Activated CD4-positive, alpha-beta T cell treated with anti-CD3 and anti-CD28 coated beads, Interleukin-2, Interleukin-6, amounts not matched to agents 100 ng/mL and 50 ng/mL, durations not matched to agents 16 hours and 8 hours (primary cell): Measurements from ENCODE around the gene RIPPLY1.
"Not testable (repeated sequence)": the region's sequence is repeated elsewhere in the genome, so short reads cannot be mapped to it uniquely, and the experiment has no call there.

Experiments used
- DNase-seq: peaks from one replicate; pipeline ENCODE4 v3.0.0-alpha.2; 2020

The RIPPLY1 gene

GRCh38 chrX:106905064-106905708, 2.0 kb upstream of the RIPPLY1 start:
- DNase-seq: no peak

GRCh38 chrX:106903856-106904528, 851 bp upstream of the RIPPLY1 start:
- DNase-seq: no peak

GRCh38 chrX:106902684-106903083, 457 bp downstream of the RIPPLY1 start:
- DNase-seq: no peak

- DNase-seq: no peak
These were observed 1.3 kb downstream of the RIPPLY1 start for GRCh38 chrX:106901781-106902219.

DNA sequence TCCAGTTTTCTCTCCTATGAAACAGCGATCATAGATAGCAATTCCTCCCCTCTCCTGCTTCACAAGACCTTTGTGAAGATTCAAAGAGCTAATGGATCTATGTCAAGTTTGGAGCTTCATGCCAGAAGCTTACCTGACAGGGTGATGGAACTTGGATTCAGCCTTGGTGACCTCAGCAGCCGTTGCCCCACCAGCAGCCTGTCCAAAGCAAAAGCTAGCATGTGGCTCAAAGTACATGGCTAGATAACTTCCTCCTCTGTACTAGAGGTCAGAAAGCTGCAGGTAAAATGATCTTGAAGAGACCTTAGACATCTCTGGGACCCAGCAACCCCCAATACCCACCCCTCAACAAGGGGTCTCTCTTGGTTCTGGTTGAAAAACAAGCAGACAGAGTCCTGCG, 1.8 kb downstream of the RIPPLY1 start:
- DNase-seq: no peak

DNA sequence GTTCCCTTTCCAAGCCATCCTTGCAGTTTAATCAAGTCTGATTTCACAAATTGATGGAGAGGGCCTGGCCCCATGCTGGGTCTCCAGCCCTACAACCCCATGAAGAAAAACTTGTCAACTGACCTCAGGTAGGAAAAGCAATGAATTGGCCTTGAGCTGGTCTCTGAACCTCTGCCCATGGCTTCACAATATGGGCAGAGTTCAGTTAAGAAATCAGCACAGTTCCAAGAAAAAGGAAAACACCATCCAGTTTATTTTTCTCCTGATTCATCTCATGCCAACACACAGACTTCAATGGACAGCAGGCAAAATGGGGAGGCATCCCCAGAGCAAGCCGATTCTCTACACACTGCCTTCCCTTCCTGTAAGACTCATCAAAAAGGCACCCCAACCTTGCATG, 3.3 kb downstream of the RIPPLY1 start:
- no peak for DNase-seq

DNA sequence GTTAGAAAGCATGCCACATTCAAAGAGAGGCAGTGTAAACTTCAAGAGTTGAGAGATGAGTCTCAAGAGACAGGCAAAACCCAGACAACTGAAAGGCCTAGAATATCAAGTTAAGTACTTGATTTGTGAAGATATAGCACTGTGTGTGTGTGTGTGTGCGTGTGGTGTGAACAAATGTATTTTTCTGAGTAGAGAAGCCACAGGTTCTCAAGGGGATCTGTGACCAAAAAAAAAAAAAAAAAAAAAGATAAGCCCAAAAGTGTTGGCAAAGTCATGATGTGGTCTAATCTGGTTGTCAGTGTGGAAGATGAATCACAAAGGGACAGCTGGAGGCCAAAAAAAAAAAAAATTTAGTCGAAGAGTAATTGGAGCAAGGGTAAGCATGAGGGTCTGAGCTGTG, 3.9 kb downstream of the RIPPLY1 start:
- DNase-seq: no peak

GRCh38 chrX:106898462-106898861, 4.7 kb downstream of the RIPPLY1 start:
- peak; percentile 55 for DNase-seq

DNA sequence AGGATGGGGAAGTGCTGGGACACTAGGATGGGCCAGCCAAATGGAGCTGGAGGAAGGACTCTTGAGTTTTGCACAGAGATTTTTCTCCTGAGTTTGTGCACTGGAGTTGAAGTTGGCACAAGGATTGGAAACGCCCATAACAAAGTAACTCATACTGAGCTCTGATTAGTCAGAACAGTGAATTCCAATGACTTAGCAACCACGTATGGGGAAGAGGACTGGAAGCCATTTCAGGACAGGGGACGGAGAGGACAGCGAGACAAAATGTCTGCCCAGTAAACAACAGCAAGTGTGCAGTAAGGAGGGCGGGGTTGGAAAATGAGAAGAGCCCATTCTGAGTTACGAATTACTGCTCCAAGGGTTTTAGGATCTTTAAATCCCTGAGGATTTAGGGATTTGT, 5.9 kb downstream of the RIPPLY1 start:
- no peak for DNase-seq

DNA sequence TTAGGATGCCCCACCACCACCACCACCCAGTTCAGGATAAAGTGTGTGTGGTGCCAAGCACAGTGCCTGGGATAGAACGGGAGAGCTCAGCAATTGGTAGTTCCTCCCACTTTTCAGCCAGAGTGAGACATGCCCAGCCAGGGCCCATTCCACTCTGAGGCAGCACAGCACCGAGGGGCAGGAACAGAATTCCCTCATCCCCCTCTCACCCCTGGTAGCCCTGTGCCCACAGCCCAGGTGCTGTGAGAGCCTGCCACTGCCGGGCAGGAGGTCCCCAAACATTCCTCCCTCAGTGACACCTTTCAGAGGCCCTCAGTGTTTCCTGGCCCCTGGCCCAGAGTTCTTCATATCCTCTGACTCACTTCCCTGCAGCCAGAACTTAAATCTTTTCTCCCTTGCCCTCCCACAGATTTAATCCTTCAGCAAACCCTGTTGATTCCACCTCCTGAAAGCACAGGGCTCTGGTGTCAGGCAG, 8.1 kb downstream of the RIPPLY1 start:
- DNase-seq: no peak

GRCh38 chrX:106894392-106894909, 8.7 kb downstream of the RIPPLY1 start:
- DNase-seq: peak; percentile 66

- DNase-seq: no peak
These were observed 11.2 kb downstream of the RIPPLY1 start for GRCh38 chrX:106891762-106892460.

GRCh38 chrX:106889468-106889867, 13.7 kb downstream of the RIPPLY1 start:
- no peak for DNase-seq

GRCh38 chrX:106875151-106875550, 28.0 kb downstream of the RIPPLY1 start:
- DNase-seq: no peak

DNA sequence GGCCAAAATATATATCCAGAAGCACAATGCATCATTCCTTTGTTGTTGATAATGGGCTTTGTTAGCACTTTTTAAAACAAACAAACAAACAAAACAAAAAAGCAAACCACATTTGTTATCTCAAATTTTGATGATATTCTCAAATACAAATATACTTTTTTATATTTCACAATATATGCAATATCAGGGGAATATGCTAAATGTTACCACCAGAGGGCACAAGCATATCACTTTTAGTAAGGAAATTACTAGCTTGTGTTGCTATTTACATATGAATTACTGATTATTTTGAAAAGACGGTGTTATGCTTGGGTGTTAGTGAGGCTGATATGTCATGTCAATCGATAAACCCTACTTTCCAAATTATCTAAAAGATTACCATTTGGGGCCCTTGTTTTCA, 29.1 kb downstream of the RIPPLY1 start:
- DNase-seq: peak; percentile 26

DNA sequence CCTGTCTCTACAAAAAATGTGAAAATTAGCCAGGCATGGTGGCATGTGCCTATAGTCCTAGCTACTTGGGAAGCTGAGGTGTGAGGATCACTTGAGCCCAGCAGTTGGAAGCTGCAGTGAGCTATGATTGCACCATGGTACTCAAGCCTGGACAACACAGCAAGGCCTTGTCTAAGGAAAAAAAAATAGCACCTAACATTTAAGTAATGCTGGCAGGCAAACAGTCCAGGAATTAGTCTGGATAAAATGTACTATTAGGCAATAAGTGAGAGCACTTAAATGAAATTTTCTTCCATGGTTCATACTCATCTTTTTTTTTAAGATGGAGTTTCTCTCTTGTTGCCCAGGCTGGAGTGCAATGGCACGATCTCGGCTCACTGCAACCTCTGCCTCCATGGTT, 30.3 kb downstream of the RIPPLY1 start:
- not testable (repeated sequence) for DNase-seq

DNA sequence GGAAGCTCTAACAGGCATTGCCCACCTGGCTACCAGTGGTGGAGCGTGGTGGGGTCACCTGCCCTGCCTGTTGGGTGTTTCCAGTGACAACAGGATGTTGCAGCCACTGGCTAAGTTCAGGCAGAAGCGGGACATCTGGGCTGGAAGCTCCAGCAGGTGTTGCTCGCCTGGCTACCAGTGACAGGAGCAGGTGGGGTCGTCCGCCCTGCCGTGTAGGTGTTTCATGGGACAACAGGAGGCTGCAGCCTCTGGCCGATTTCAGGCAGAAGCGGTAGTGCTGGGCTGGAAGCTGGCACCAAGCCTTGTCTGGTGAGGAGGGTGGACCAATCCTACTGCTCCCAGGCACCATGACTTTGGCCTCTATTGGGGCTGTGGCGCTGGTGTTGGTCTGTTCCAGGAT, 39.4 kb downstream of the RIPPLY1 start:
- DNase-seq: no peak

GRCh38 chrX:106862972-106863688, 40.0 kb downstream of the RIPPLY1 start:
- peak; percentile 39 for DNase-seq
